ENCODE data around the gene PRIM1. TPM values are rescaled to one million over a fixed set of nuclear protein-coding genes. Genes with fewer than 3 reads are reported as not detected.

PRIM1 gene
- total RNA-seq, 2 experiments from 2014 or later, result 5.3 to 6.1 TPM

DNA sequence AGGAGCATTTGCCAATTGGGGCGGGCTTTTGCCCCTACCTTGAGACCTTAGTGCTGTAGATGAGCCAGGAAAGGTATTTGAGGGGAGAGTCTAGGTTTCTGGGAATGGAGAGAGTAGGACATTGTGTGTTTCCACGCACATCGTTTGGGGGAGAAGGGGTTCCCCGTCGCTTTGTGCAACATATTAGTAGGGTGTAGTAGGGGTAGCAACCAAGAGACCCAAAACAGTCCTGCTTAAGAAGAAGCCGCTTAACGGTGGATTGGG, 63.3 kb downstream of the PRIM1 start:
- ATAC-seq (ENCODE audit: poor library complexity), result no peak

GRCh38 chr12:56688129-56688845, 63.8 kb downstream of the PRIM1 start, which contains the start of gene PTGES3:
PTGES3 (minus strand) TSS chr12:56688284; CDS start chr12:56687999, 285 bp downstream.
- peak; percentile 73 for ATAC-seq (ENCODE audit: poor library complexity)

More for the DNA sequence above, 63.3 kb downstream of the PRIM1 start:
- no peaks in the 10 kb centered on the region for H3K36me3 ChIP-seq (ENCODE audit: insufficient read depth, low read length)
- Mint-ChIP-seq H3K4me3 (peak overlapping the region; percentile 100), H3K4me1 (ENCODE audit: low read depth) (peaks cover 41% of the 10 kb centered on the region), H3K27me3 (no peaks in the 10 kb centered on the region), H3K27ac (peak overlapping the region; percentile 96), H3K9me3 (no peaks in the 10 kb centered on the region), H3K36me3 (ENCODE audit: low read depth) (peaks cover 45% of the 10 kb centered on the region)
- no peaks in the 10 kb centered on the region for H3K9me3 ChIP-seq (ENCODE audit: control insufficient read depth in 1 of 2, insufficient read depth in 1 of 2, low read length in 2 of 2)
- DNase-seq, result no peak
- intact Hi-C loops (cut with DNase I, micrococcal nuclease), result loop anchor here (1.0 to 2.0 kb wide), 3 partner anchors 37 to 64 kb away; partner anchors contain the start of genes ATP5F1B (in 1 of the 2), NACA (in 1 of the 2) and PRIM1 (in 1 of the 2)
- ChIA-PET CTCF (interaction anchor here (0.6 to 2.6 kb wide), 3 partner anchors 10 to 60 kb away, joined by 3 to 12 read pairs (median 4); no protein-coding TSS in a partner anchor), POLR2A (interaction anchor here (0.7 to 8.6 kb wide), 29 partner anchors 9 to 859 kb away, joined by 3 to 155 read pairs (median 7); partner anchors contain the start of genes ARHGAP9, ATP5F1B, BAZ2A and CNPY2)
- H3K27ac ChIP-seq (ENCODE audit: low read depth in 1 of 2, low read length in 2 of 2), result peak overlapping the region; percentile 98 to 99
- peaks cover 36% of the 10 kb centered on the region for H3K4me1 ChIP-seq (ENCODE audit: insufficient read depth, low read length)
- H3K27me3 ChIP-seq (ENCODE audit: control insufficient read depth in 1 of 2, insufficient read depth in 2 of 2, low read length in 2 of 2), result no peaks in the 10 kb centered on the region
- TF ChIP-seq, protein P1, sequence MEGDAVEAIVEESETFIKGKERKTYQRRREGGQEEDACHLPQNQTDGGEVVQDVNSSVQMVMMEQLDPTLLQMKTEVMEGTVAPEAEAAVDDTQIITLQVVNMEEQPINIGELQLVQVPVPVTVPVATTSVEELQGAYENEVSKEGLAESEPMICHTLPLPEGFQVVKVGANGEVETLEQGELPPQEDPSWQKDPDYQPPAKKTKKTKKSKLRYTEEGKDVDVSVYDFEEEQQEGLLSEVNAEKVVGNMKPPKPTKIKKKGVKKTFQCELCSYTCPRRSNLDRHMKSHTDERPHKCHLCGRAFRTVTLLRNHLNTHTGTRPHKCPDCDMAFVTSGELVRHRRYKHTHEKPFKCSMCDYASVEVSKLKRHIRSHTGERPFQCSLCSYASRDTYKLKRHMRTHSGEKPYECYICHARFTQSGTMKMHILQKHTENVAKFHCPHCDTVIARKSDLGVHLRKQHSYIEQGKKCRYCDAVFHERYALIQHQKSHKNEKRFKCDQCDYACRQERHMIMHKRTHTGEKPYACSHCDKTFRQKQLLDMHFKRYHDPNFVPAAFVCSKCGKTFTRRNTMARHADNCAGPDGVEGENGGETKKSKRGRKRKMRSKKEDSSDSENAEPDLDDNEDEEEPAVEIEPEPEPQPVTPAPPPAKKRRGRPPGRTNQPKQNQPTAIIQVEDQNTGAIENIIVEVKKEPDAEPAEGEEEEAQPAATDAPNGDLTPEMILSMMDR (IDR thresholded peaks at IDR 0.05), result no peak
- peak overlapping the region; percentile 96 for H3K4me3 ChIP-seq (ENCODE audit: low read length)

More at GRCh38 chr12:56688129-56688845, 63.8 kb downstream of the PRIM1 start, which contains the start of gene PTGES3:
- peak within 1 kb of the TSS; percentile 98 to 99 for H3K27ac ChIP-seq (ENCODE audit: low read depth in 1 of 2, low read length in 2 of 2)
- intact Hi-C loops (cut with DNase I, micrococcal nuclease), result loop anchor here (1.0 to 2.0 kb wide), 3 partner anchors 37 to 65 kb away; partner anchors contain the start of genes ATP5F1B (in 1 of the 2), NACA (in 1 of the 2) and PRIM1 (in 1 of the 2)
- H3K27me3 ChIP-seq (ENCODE audit: control insufficient read depth in 1 of 2, insufficient read depth in 2 of 2, low read length in 2 of 2), result no peaks in the 10 kb centered on the region
- Mint-ChIP-seq H3K9me3 (no peaks in the 10 kb centered on the region), H3K27ac (peak within 1 kb of the TSS; percentile 96), H3K27me3 (no peaks in the 10 kb centered on the region), H3K36me3 (ENCODE audit: low read depth) (peaks cover 47% of the 10 kb centered on the region), H3K4me3 (peak within 1 kb of the TSS; percentile 100), H3K4me1 (ENCODE audit: low read depth) (peaks cover 43% of the 10 kb centered on the region)
- peak; percentile 93 to 100 (median 97) for DNase-seq
- peak within 1 kb of the TSS; percentile 96 for H3K4me3 ChIP-seq (ENCODE audit: low read length)
- H3K4me1 ChIP-seq (ENCODE audit: insufficient read depth, low read length), result peaks cover 39% of the 10 kb centered on the region
- no peaks in the 10 kb centered on the region for H3K9me3 ChIP-seq (ENCODE audit: control insufficient read depth in 1 of 2, insufficient read depth in 1 of 2, low read length in 2 of 2)
- ChIA-PET POLR2A (interaction anchor here (0.7 to 8.6 kb wide), 34 partner anchors 9 to 859 kb away, joined by 3 to 155 read pairs (median 6); partner anchors contain the start of genes ARHGAP9, ATP5F1B, BAZ2A and CNPY2), CTCF (interaction anchor here (1.2 to 2.6 kb wide), 4 partner anchors 52 to 224 kb away, joined by 3 to 12 read pairs (median 4); no protein-coding TSS in a partner anchor)
- TF ChIP-seq, protein P1 (IDR thresholded peaks at IDR 0.05), result no peak
- H3K36me3 ChIP-seq (ENCODE audit: insufficient read depth, low read length), result no peaks in the 10 kb centered on the region
